ENCODE measurements around the gene PUDP. TPM values are rescaled to one million over a fixed set of nuclear protein-coding genes. Genes with fewer than 3 reads are reported as not detected.

PUDP gene
- total RNA-seq, 1 experiment from 2014 or later: 20.3 TPM

DNA sequence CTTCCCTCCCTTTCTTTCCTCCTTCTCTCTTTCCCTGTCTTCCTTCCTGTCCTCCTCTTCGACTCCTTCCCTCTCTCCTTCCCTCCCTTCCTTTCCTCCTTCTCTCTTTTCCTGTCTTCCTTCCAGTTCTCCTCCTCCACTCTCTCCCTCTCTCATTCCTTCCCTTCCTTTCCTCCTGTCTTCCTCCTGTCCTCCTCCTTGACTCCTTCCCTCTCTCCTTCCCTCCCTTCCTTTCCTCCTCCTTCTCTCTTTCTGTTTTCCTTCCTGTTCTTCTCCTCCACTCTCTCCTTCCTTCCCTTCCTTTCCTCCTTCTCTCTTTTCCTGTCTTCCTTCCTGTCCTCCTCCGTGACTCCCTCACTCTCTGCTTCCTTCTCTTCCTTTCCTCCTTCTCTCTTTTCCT lies 5.3 kb upstream of the PUDP start:
- POLR2A ChIA-PET: no interaction called here
- Histone ChIP-seq H3K4me3 (replicated peaks in 1 of 2; ENCODE audit: low read depth in 1 of 2, low read length in 2 of 2) (no peak overlapping the region), H3K9me2 (ENCODE audit: insufficient read depth) (no peaks in the 10 kb centered on the region), H2AFZ (ENCODE audit: low read depth, low read length, poor library complexity, severe bottlenecking) (no peak overlapping the region), H3K27me3 (ENCODE audit: insufficient read depth, low read length) (no peaks in the 10 kb centered on the region), H3K9ac (ENCODE audit: low read length) (no peak overlapping the region), H3K4me2 (ENCODE audit: low read length) (no peak overlapping the region), H3K9me3 (ENCODE audit: control insufficient read depth in 1 of 2, insufficient read depth in 1 of 2, low read depth in 1 of 2, low read length in 2 of 2) (no peaks in the 10 kb centered on the region), H3K4me1 (ENCODE audit: control insufficient read depth in 1 of 2, insufficient read depth in 2 of 2, low read length in 2 of 2) (no peaks in the 10 kb centered on the region), H3K27ac (ENCODE audit: low read depth, low read length) (no peak overlapping the region), H3K36me3 (ENCODE audit: control insufficient read depth in 1 of 2, insufficient read depth in 2 of 2, low read length in 2 of 2) (no peaks in the 10 kb centered on the region), H4K20me1 (ENCODE audit: insufficient read depth) (no peaks in the 10 kb centered on the region), H3K79me2 (ENCODE audit: insufficient read depth, low read length) (no peaks in the 10 kb centered on the region)
- intact Hi-C loops (cut with micrococcal nuclease): no loop called here
- no TSS peak for BruUV-seq (replicated peaks)
- RAD21 ChIA-PET (ENCODE audit: low non-redundant PET in 1 of 2, low total read pairs in 2 of 2, uncharacterized antibody in 2 of 2, unreplicated experiment in 2 of 2): no interaction called here
- DNase-seq (ENCODE audit: low read depth, low spot score) (no peak), ATAC-seq (no peak)
- TF ChIP-seq, protein P1, sequence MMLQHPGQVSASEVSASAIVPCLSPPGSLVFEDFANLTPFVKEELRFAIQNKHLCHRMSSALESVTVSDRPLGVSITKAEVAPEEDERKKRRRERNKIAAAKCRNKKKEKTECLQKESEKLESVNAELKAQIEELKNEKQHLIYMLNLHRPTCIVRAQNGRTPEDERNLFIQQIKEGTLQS (IDR thresholded peaks at IDR 0.05): no peak
- no peak for TF ChIP-seq SP1 (IDR thresholded peaks at IDR 0.05; ENCODE audit: low read depth)
- no peak for TF ChIP-seq JUND (IDR thresholded peaks at IDR 0.05)
- no peak for TF ChIP-seq EZH2phosphoT487 (IDR thresholded peaks at IDR 0.05; ENCODE audit: borderline replicate concordance)
- no peak for TF ChIP-seq CBX3 (IDR thresholded peaks at IDR 0.05; ENCODE audit: low read depth)
- TF ChIP-seq, protein P2, sequence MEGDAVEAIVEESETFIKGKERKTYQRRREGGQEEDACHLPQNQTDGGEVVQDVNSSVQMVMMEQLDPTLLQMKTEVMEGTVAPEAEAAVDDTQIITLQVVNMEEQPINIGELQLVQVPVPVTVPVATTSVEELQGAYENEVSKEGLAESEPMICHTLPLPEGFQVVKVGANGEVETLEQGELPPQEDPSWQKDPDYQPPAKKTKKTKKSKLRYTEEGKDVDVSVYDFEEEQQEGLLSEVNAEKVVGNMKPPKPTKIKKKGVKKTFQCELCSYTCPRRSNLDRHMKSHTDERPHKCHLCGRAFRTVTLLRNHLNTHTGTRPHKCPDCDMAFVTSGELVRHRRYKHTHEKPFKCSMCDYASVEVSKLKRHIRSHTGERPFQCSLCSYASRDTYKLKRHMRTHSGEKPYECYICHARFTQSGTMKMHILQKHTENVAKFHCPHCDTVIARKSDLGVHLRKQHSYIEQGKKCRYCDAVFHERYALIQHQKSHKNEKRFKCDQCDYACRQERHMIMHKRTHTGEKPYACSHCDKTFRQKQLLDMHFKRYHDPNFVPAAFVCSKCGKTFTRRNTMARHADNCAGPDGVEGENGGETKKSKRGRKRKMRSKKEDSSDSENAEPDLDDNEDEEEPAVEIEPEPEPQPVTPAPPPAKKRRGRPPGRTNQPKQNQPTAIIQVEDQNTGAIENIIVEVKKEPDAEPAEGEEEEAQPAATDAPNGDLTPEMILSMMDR (IDR thresholded peaks at IDR 0.05 in 2 of 3, conservative IDR thresholded peaks at IDR 0.05 in 1 of 3; ENCODE audit: borderline replicate concordance in 1 of 3, insufficient read depth in 1 of 3, low read depth in 2 of 3, low read length in 2 of 3): no peak
- TF ChIP-seq EZH2 (IDR thresholded peaks at IDR 0.05): no peak
- no peak for TF ChIP-seq ZFX (IDR thresholded peaks at IDR 0.05)
- CTCF ChIA-PET: no interaction called here

DNA sequence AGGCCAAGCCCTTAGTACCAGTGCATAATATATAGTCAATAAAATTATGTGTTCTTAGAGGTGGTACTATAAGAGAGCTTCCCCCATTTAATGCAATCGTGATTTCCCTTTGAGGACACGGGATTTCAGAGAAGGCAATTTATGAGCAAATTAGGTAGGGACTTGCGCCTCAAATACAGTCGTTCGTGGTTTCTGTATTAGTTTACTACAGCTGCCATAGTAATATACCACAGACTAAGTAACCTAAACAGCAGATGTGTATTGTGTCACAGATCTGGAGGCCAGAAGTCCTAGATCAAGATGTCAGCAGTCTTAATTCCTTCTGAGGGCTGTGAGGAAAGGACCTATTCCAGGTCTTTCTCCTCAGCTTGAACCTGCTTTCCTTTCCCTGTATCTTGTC lies 1.5 kb upstream of the PUDP start:
- Histone ChIP-seq H3K4me2 (ENCODE audit: low read length) (no peak overlapping the region), H3K4me1 (ENCODE audit: control insufficient read depth in 1 of 2, insufficient read depth in 2 of 2, low read length in 2 of 2) (peaks cover 0 to 3% of the 10 kb centered on the region in 2 experiments; a peak in 2 of 4 replicates), H2AFZ (ENCODE audit: low read depth, low read length, poor library complexity, severe bottlenecking) (no peak overlapping the region), H3K79me2 (ENCODE audit: insufficient read depth, low read length) (peaks cover 27% of the 10 kb centered on the region), H3K36me3 (ENCODE audit: control insufficient read depth in 1 of 2, insufficient read depth in 2 of 2, low read length in 2 of 2) (no peaks in the 10 kb centered on the region), H3K27ac (ENCODE audit: low read depth, low read length) (no peak overlapping the region), H3K9me2 (ENCODE audit: insufficient read depth) (no peaks in the 10 kb centered on the region), H3K9me3 (ENCODE audit: control insufficient read depth in 1 of 2, insufficient read depth in 1 of 2, low read depth in 1 of 2, low read length in 2 of 2) (no peaks in the 10 kb centered on the region), H3K4me3 (replicated peaks in 1 of 2; ENCODE audit: low read depth in 1 of 2, low read length in 2 of 2) (no peak overlapping the region), H3K9ac (ENCODE audit: low read length) (no peak overlapping the region), H3K27me3 (ENCODE audit: insufficient read depth, low read length) (no peaks in the 10 kb centered on the region), H4K20me1 (ENCODE audit: insufficient read depth) (no peaks in the 10 kb centered on the region)
- ATAC-seq (no peak), DNase-seq (ENCODE audit: low read depth, low spot score) (no peak)
- intact Hi-C loops (cut with micrococcal nuclease): no loop called here
- ChIA-PET CTCF (no interaction called here), RAD21 (ENCODE audit: low non-redundant PET in 1 of 2, low total read pairs in 2 of 2, uncharacterized antibody in 2 of 2, unreplicated experiment in 2 of 2) (no interaction called here), POLR2A (no interaction called here)
- no TSS peak for BruUV-seq (replicated peaks)
- TF ChIP-seq ZFX (IDR thresholded peaks at IDR 0.05): no peak
- TF ChIP-seq POLR2AphosphoS5 (IDR thresholded peaks at IDR 0.05; ENCODE audit: low read depth, low read length): no peak
- TF ChIP-seq, protein P1 (IDR thresholded peaks at IDR 0.05): no peak
- TF ChIP-seq, protein P3, sequence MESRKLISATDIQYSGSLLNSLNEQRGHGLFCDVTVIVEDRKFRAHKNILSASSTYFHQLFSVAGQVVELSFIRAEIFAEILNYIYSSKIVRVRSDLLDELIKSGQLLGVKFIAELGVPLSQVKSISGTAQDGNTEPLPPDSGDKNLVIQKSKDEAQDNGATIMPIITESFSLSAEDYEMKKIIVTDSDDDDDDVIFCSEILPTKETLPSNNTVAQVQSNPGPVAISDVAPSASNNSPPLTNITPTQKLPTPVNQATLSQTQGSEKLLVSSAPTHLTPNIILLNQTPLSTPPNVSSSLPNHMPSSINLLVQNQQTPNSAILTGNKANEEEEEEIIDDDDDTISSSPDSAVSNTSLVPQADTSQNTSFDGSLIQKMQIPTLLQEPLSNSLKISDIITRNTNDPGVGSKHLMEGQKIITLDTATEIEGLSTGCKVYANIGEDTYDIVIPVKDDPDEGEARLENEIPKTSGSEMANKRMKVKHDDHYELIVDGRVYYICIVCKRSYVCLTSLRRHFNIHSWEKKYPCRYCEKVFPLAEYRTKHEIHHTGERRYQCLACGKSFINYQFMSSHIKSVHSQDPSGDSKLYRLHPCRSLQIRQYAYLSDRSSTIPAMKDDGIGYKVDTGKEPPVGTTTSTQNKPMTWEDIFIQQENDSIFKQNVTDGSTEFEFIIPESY (IDR thresholded peaks at IDR 0.05; ENCODE audit: extremely low read depth, insufficient replicate concordance, low read length): no peak
- no peak for TF ChIP-seq EZH2 (IDR thresholded peaks at IDR 0.05)
- no peak for TF ChIP-seq POLR2A (IDR thresholded peaks at IDR 0.05; ENCODE audit: borderline replicate concordance, extremely low read depth, insufficient read depth, insufficient read length)
- no peak for TF ChIP-seq SP1 (IDR thresholded peaks at IDR 0.05; ENCODE audit: low read depth)
- TF ChIP-seq RAD21 (IDR thresholded peaks at IDR 0.05; ENCODE audit: low read depth): no peak
- TF ChIP-seq SIN3A (IDR thresholded peaks at IDR 0.05; ENCODE audit: low read depth): no peak
- no peak for TF ChIP-seq EZH2phosphoT487 (IDR thresholded peaks at IDR 0.05; ENCODE audit: borderline replicate concordance)
- no peak for TF ChIP-seq CBX3 (IDR thresholded peaks at IDR 0.05; ENCODE audit: low read depth)
- no peak for TF ChIP-seq JUND (IDR thresholded peaks at IDR 0.05)
- no peak for TF ChIP-seq SRF (IDR thresholded peaks at IDR 0.05; ENCODE audit: low read depth)

Measured in HCT116 (cell line).